22Rv1 (cell line): Measurements from ENCODE around the gene FAM117B.

ENCODE experiments used
- H3K27ac ChIP-seq: fragments of 450-650 bp; 2 replicates; pipeline ENCODE4 v1.5.1; 2017
- CTCF ChIP-seq: fragments of 450-650 bp; IDR thresholded peaks from 2 replicates; pipeline ENCODE4 v1.5.1; 2017; ENCODE audit warnings: mild to moderate bottlenecking
- ZFX ChIP-seq: fragments of 450-650 bp; IDR thresholded peaks from 2 replicates; pipeline ENCODE4 v1.6.1; 2017; ENCODE audit warnings: antibody characterized with exemption, borderline replicate concordance

Gene FAM117B

GRCh38 chr2:202817771-202818170 is 183.0 kb downstream of the FAM117B start:
- TF ChIP-seq ZFX (no peak), CTCF (no peak)

GRCh38 chr2:202818321-202818720 is 183.6 kb downstream of the FAM117B start:
- no peak overlapping the region for H3K27ac ChIP-seq
- TF ChIP-seq CTCF, result no peak
- no peak for TF ChIP-seq ZFX

More at GRCh38 chr2:202817771-202818170, 183.0 kb downstream of the FAM117B start:
- no peak overlapping the region for H3K27ac ChIP-seq
